H9 (cell line): ENCODE data around the gene COL23A1. TPM values are rescaled to one million over a fixed set of nuclear protein-coding genes. Genes with fewer than 3 reads are reported as not detected.

Experiments
- DNase-seq: peaks from one replicate; pipeline ENCODE4 v3.0.0-alpha.2; 2017
- H2AFZ ChIP-seq: one replicate; pipeline ENCODE4 v1.6.1; 2013; ENCODE audit warnings: mild to moderate bottlenecking, low read length, control low read depth, moderate library complexity
- H2AK5ac ChIP-seq: 2 replicates; pipeline ENCODE4 v1.6.1; 2013; ENCODE audit warnings: low read length, control low read depth, mixed read lengths; ENCODE audit not compliant: insufficient read length
- H2BK120ac ChIP-seq: one replicate; pipeline ENCODE4 v1.6.1; 2013; ENCODE audit warnings: low read depth, mild to moderate bottlenecking, low read length, control low read depth, inconsistent platforms; ENCODE audit not compliant: poor library complexity, severe bottlenecking
- H2BK12ac ChIP-seq: 2 replicates; pipeline ENCODE4 v1.6.1; 2013; ENCODE audit warnings: low read length, control low read depth, mixed read lengths, low read depth; ENCODE audit not compliant: insufficient read length
- H2BK15ac ChIP-seq: 2 replicates; pipeline ENCODE4 v1.6.1; 2013; ENCODE audit warnings: low read depth, low read length, control low read depth
- H2BK20ac ChIP-seq: one replicate; pipeline ENCODE4 v1.6.1; 2013; ENCODE audit warnings: low read depth, mild to moderate bottlenecking, low read length, control low read depth, inconsistent platforms; ENCODE audit not compliant: poor library complexity, severe bottlenecking
- H2BK5ac ChIP-seq: 2 replicates; pipeline ENCODE4 v1.6.1; 2013; ENCODE audit warnings: low read length, control low read depth, mixed read lengths; ENCODE audit not compliant: insufficient read length
- H3K14ac ChIP-seq: 2 replicates; pipeline ENCODE4 v1.6.1; 2013; ENCODE audit warnings: low read length, control low read depth; ENCODE audit not compliant: insufficient read depth
- H3K18ac ChIP-seq: 2 replicates; pipeline ENCODE4 v1.6.1; 2013; ENCODE audit warnings: low read depth, mild to moderate bottlenecking, mixed read lengths, low read length, control low read depth; ENCODE audit not compliant: insufficient read length
- H3K23ac ChIP-seq: 2 replicates; pipeline ENCODE4 v1.6.1; 2013; ENCODE audit warnings: low read length, control low read depth, mixed read lengths, low read depth; ENCODE audit not compliant: insufficient read length
- H3K23me2 ChIP-seq: 2 replicates; pipeline ENCODE4 v1.6.1; 2013; ENCODE audit warnings: low read depth, mild to moderate bottlenecking, mixed read lengths, low read length, control low read depth; ENCODE audit not compliant: insufficient read length, poor library complexity, severe bottlenecking
- H3K27ac ChIP-seq: 2 replicates; pipeline ENCODE4 v1.5.1; 2013; ENCODE audit warnings: low read length, control low read depth, mixed read lengths, low read depth; ENCODE audit not compliant: insufficient read length
- H3K27me3 ChIP-seq: 2 replicates; pipeline ENCODE4 v1.6.1; 2013; ENCODE audit warnings: low read length, control low read depth, inconsistent platforms; ENCODE audit not compliant: insufficient read depth
- H3K4ac ChIP-seq: 2 replicates; pipeline ENCODE4 v1.6.1; 2013; ENCODE audit warnings: low read depth, mild to moderate bottlenecking, control low read depth, inconsistent platforms, low read length, moderate library complexity
- H3K4me1 ChIP-seq: 2 replicates; pipeline ENCODE4 v1.6.1; 2013; ENCODE audit warnings: low read length, control low read depth, inconsistent platforms; ENCODE audit not compliant: insufficient read depth
- H3K4me2 ChIP-seq: 2 replicates; pipeline ENCODE4 v1.6.1; 2013; ENCODE audit warnings: low read length, control low read depth, mixed read lengths; ENCODE audit not compliant: insufficient read length, insufficient read depth
- H3K56ac ChIP-seq: 2 replicates; pipeline ENCODE4 v1.6.1; 2013; ENCODE audit warnings: low read depth, mild to moderate bottlenecking, mixed read lengths, low read length, control low read depth; ENCODE audit not compliant: insufficient read length
- H3K79me1 ChIP-seq: 2 replicates; pipeline ENCODE4 v1.6.1; 2013; ENCODE audit warnings: low read depth, mild to moderate bottlenecking, moderate library complexity, low read length, control low read depth, inconsistent platforms; ENCODE audit not compliant: insufficient read depth, poor library complexity, severe bottlenecking
- H3K79me2 ChIP-seq: 2 replicates; pipeline ENCODE4 v1.6.1; 2013; ENCODE audit warnings: low read length, control low read depth, inconsistent platforms; ENCODE audit not compliant: insufficient read depth
- H3K9ac ChIP-seq: 2 replicates; pipeline ENCODE4 v1.6.1; 2013; ENCODE audit warnings: low read length, control low read depth, mixed read lengths; ENCODE audit not compliant: insufficient read length; ENCODE audit errors: extremely low read depth
- H3K9me3 ChIP-seq: one replicate; pipeline ENCODE4 v1.6.1; 2013; ENCODE audit warnings: low read depth, low read length, inconsistent platforms; ENCODE audit not compliant: control insufficient read depth
- H3T11ph ChIP-seq: one replicate; pipeline ENCODE4 v1.6.1; 2013; ENCODE audit warnings: mild to moderate bottlenecking, low read length, control low read depth, inconsistent platforms
- H4K20me1 ChIP-seq: one replicate; pipeline ENCODE4 v1.6.1; 2013; ENCODE audit not compliant: control insufficient read depth, insufficient read length, insufficient read depth
- H4K5ac ChIP-seq: 2 replicates; pipeline ENCODE4 v1.6.1; 2013; ENCODE audit warnings: low read depth, mild to moderate bottlenecking, mixed read lengths, low read length, control low read depth; ENCODE audit not compliant: insufficient read length
- H4K8ac ChIP-seq: replicated peaks from 2 replicates; pipeline ENCODE4 v1.6.1; 2013; ENCODE audit warnings: low read length, control low read depth, mixed read lengths, low read depth; ENCODE audit not compliant: insufficient read length
- H4K91ac ChIP-seq: 2 replicates; pipeline ENCODE4 v1.6.1; 2013; ENCODE audit warnings: low read depth, mild to moderate bottlenecking, moderate library complexity, mixed read lengths, low read length, control low read depth; ENCODE audit not compliant: insufficient read length
- H3K27ac Mint-ChIP-seq, 3 experiments: 2 replicates in 2 of 3; 3 replicates in 1 of 3; pipeline ENCODE4 v1.8.0; 2020 to 2021; ENCODE audit warnings: mixed read lengths in 3 of 3, mild to moderate bottlenecking in 1 of 3, moderate library complexity in 1 of 3
- H3K27me3 Mint-ChIP-seq: 2 replicates; pipeline ENCODE4 v1.8.0; 2021; ENCODE audit warnings: low read depth, mild to moderate bottlenecking, moderate library complexity, mixed read lengths
- H3K36me3 Mint-ChIP-seq, 3 experiments: 2 replicates in 2 of 3; 3 replicates in 1 of 3; pipeline ENCODE4 v1.8.0; 2020 to 2021; ENCODE audit warnings: low read depth in 3 of 3, mixed read lengths in 3 of 3; ENCODE audit not compliant: insufficient read depth in 1 of 3
- H3K4me1 Mint-ChIP-seq, 2 experiments: 2 replicates each; pipeline ENCODE4 v1.8.0; 2020; ENCODE audit warnings: mixed read lengths in 2 of 2
- H3K4me3 Mint-ChIP-seq, 2 experiments: 2 replicates in 1 of 2; 3 replicates in 1 of 2; pipeline ENCODE4 v1.8.0; 2020 to 2021; ENCODE audit warnings: mild to moderate bottlenecking in 2 of 2, mixed read lengths in 2 of 2, moderate library complexity in 1 of 2
- H3K9me3 Mint-ChIP-seq, 2 experiments: 2 replicates in 1 of 2; 3 replicates in 1 of 2; pipeline ENCODE4 v1.8.0; 2020; ENCODE audit warnings: mild to moderate bottlenecking in 2 of 2, mixed read lengths in 2 of 2, moderate library complexity in 1 of 2
- CTCF ChIP-seq: fragments of 200-600 bp; sonication (generic); conservative IDR thresholded peaks from 3 replicates; pipeline ENCODE4 v1.8.0; 2021; ENCODE audit warnings: antibody characterized with exemption, mild to moderate bottlenecking
- WGBS: extraction: QIAGEN DNeasy Blood & Tissue Kit; methylation state at CpG from one replicate; pipeline ENCODE4 v1.1.7; 2013; ENCODE audit warnings: missing lambda C conversion rate, low lambda C conversion rate, mixed read lengths; ENCODE audit not compliant: insufficient read length; ENCODE audit errors: extremely low coverage; 5-methylcytosine and 5-hydroxymethylcytosine counted together
- total RNA-seq: library from RNA; stranded (reverse); gene quantifications from 2 replicates; pipeline ENCODE4 v1.2.1, GENCODE V29; 2021

Gene COL23A1
- total RNA-seq, 1 experiment from 2014 or later: 2.6 TPM

GRCh38 chr5:178241688-178242231, 348.4 kb downstream of the COL23A1 start:
- no peak overlapping the region for H4K8ac ChIP-seq
- H2AFZ ChIP-seq: no peak overlapping the region
- no peak overlapping the region for H3K18ac ChIP-seq
- no peak overlapping the region for H2BK20ac ChIP-seq
- peaks cover 13% of the 10 kb centered on the region for H3K27me3 Mint-ChIP-seq
- H3K4me2 ChIP-seq: no peak overlapping the region
- no peaks in the 10 kb centered on the region for H3K9me3 ChIP-seq
- TF ChIP-seq CTCF: no peak
- no peak overlapping the region for H4K5ac ChIP-seq
- no peak overlapping the region for H3T11ph ChIP-seq
- peaks cover 6% of the 10 kb centered on the region in 2 experiments for H3K4me1 Mint-ChIP-seq
- H4K91ac ChIP-seq: no peak overlapping the region
- no peak overlapping the region for H3K14ac ChIP-seq
- H3K4ac ChIP-seq: no peak overlapping the region
- H2AK5ac ChIP-seq: no peak overlapping the region
- no peak overlapping the region for H3K9ac ChIP-seq
- H3K4me1 ChIP-seq: no peaks in the 10 kb centered on the region
- no peaks in the 10 kb centered on the region for H3K79me1 ChIP-seq
- H3K27ac Mint-ChIP-seq: no peak overlapping the region
- H3K56ac ChIP-seq: no peak overlapping the region
- no peak overlapping the region for H2BK15ac ChIP-seq
- no peak overlapping the region for H3K4me3 Mint-ChIP-seq
- H3K23ac ChIP-seq: no peak overlapping the region
- peaks cover 4% of the 10 kb centered on the region for H3K23me2 ChIP-seq
- no peak overlapping the region for H2BK5ac ChIP-seq
- DNase-seq: no peak
- no peak overlapping the region for H2BK120ac ChIP-seq
- peaks cover 2% of the 10 kb centered on the region for H4K20me1 ChIP-seq
- H3K27ac ChIP-seq: no peak overlapping the region
- no peaks in the 10 kb centered on the region for H3K79me2 ChIP-seq
- no peaks in the 10 kb centered on the region for H3K36me3 Mint-ChIP-seq
- H3K9me3 Mint-ChIP-seq: no peaks in the 10 kb centered on the region; a peak in 2 of 5 replicates
- no peak overlapping the region for H2BK12ac ChIP-seq
- no peaks in the 10 kb centered on the region for H3K27me3 ChIP-seq
- WGBS: no CpG with 5 or more reads among the region's 15 CpGs
